B cell (primary cell): ENCODE data around the gene TBATA.

Experiments
- CTCF ChIP-seq: fragments of 200-600 bp; IDR thresholded peaks from one replicate; pipeline ENCODE4 v1.8.0; 2022; ENCODE audit warnings: antibody characterized with exemption, mild to moderate bottlenecking
- EZH2 ChIP-seq: IDR thresholded peaks from 2 replicates; pipeline ENCODE4 v1.6.1; 2012; ENCODE audit warnings: borderline replicate concordance, low read depth, mild to moderate bottlenecking, moderate library complexity, low read length; ENCODE audit not compliant: insufficient read depth, poor library complexity, severe bottlenecking

- no peak for TF ChIP-seq CTCF
- no peak for TF ChIP-seq EZH2
These were observed 27.6 kb upstream of the TBATA start for GRCh38 chr10:70812814-70813213.
